CMK (cell line): ENCODE results near the gene RBCK1.

Experiments used
- DNase-seq: peaks from one replicate; pipeline ENCODE4 v3.0.0-alpha.2; 2010; ENCODE audit warnings: low read depth

Gene RBCK1

DNA sequence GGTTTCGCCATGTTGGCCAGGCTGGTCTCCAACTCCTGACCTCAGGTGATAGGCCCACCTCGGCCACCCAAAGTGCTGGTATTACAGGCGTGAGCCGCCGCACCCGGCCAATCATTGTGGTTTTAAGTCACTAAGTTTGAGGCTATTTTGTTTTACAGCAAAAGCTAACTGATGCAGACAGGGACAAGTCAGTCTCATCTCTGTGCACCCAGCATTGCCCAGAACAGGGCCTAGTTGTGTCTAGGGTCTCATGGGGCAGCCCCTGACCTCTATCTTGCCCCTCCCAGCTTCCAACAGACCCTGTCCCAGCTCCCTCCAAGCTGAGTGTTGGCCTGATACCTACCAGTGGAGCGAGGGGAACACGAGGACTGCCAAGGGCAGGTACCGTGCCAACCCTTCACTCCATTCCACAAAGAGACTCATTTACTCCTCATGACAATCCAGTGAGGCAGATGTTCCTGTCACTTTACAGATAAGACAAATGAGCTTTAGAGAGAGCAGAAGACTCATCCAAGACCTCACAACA lies 8.9 kb upstream of the RBCK1 start:
- no peak for DNase-seq

- no peak for DNase-seq
Observed at GRCh38 chr20:400128-400453, 8.0 kb upstream of the RBCK1 start.

GRCh38 chr20:400454-401275 lies 7.4 kb upstream of the RBCK1 start:
- DNase-seq, result no peak

- no peak for DNase-seq
Observed at GRCh38 chr20:401682-402495, 6.2 kb upstream of the RBCK1 start.

- DNase-seq, result no peak
Observed at GRCh38 chr20:402496-402885, 5.6 kb upstream of the RBCK1 start.

DNA sequence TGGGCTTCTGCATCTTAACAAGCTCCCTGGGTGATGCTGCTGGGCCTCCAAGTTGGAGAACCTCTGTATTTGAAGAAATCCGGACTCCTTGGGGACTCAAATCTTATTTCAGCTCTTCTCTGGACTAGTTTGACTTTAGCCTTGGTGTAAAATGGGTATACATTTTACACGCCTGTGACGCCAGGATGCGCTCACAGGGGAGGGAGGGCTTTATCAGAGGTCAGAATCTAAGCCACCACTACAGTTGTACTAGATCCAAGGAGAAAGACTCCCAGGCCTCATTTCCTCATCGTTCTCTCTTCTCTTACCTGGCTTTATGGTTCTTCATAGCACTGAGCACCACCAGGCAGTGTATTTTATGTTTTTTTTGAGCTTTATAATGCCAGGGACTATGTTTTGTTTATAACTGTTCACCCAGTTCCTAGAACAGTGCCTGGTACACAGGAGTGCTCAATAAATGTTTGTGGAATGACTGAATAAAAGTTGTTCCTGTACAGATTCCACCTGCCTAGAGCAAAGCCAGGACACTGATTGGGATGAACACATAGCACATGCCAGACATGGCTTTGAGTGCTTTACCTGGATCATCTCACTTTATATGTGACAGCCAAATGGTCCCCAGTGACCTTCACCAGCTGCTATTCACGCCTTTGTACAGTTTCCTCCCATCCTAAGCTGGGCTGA lies 5.1 kb upstream of the RBCK1 start:
- no peak for DNase-seq

- no peak for DNase-seq
Observed at GRCh38 chr20:403582-403957, 4.5 kb upstream of the RBCK1 start.

DNA sequence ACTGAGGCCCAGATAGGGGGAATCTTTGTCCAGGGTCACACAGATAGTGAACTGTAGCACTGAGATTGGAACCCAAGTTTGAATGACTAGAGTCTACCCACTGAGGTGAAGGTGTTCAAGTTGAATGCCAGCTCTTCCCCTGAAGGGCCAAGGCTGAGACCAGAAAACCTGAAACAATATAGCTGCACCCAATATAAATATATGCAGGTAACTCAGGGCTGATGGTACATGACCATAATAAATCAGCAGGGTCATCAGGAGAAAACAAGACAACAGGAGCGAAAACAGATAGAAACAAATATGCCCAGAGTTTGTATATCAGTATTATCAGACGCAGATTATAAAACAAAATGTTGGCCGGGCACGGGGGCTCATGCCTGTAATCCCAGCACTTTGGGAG lies 4.0 kb upstream of the RBCK1 start:
- DNase-seq, result no peak

DNA sequence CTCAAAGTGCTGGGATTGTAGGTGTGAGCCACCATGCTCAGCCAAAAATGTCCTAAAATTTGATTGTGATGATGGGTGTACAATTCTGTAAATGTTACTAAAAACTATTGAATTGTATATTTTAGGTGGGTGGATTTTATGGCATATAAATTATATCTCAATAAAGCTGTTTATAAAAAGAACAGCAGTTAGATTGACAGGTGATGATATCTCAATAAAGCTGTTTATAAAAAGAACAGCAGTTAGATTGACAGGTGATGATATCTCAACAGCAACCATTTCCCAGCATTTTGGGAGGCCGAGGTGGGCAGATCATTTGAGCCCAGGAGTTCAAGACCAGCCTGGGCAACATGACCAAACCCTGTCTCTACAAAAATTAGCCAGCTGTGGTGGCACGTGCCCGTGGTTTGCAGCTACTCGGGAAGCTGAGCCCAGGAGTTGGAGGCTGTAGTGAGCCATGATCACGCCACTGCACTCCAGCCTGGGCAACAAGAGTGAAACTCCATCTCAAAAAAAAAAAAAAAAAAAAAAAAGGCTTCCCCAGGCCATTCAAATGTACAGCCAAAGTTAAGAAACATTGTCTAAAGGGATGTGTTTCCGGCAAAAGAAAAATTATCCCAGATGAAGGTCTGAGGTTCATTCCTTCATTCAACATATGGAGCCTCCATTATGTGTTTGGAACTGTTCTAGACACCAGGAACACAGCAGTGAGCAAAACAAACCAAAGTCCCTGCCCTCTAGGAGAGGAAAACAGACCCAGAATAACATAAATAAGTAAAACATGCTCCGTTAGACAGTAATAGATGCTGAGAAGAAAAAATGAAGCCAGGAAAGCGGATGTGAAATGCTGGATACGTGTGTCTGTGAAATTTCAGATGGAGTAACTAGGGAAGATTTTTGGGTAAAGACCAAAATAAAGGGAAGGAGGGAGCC lies 1.6 kb upstream of the RBCK1 start:
- DNase-seq, result no peak

DNA sequence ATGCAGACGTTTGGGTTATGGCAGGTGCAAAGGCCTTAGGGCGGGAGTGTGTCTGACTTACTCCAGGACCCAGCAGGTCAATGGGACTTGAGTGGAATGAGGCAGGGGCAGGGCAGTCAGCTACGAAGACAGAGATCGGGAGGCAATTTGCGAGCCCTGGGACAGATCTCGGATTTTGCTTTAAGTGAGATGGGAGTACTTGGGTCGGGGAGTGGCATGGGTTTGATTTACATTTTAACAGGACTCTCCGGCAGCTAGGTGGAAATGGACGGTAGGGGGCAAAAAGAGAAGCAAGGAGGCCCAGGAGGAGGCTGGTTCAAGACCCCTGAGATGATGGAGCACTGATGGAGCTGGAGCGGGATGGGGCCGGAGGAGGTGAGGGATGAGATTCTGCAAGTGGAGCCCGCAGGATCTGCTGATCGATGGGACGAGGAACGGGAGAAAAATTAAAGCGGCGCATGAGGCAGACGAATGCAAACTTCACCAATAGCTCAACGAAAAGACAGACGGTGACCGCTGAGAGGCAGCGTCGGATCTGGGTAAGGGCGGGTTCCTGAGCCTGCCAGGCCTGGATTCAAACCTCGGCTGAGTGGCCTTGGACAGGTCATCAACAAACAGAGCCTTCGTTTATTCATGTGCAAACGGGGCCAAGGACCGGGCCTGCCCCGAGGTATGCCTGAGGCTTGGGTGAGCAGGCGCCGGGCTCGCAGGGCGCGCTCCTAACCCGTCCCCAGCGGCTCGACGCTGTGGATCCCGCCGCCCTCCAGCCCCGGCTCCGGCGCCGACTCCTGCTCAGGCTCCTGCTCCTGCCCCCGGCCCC lies 756 bp upstream of the RBCK1 start:
- peak; percentile 62 for DNase-seq

- DNase-seq, result peak; percentile 44
Observed at GRCh38 chr20:408843-409696, 971 bp downstream of the RBCK1 start.

GRCh38 chr20:409697-410559 lies 1.8 kb downstream of the RBCK1 start:
- no peak for DNase-seq

DNA sequence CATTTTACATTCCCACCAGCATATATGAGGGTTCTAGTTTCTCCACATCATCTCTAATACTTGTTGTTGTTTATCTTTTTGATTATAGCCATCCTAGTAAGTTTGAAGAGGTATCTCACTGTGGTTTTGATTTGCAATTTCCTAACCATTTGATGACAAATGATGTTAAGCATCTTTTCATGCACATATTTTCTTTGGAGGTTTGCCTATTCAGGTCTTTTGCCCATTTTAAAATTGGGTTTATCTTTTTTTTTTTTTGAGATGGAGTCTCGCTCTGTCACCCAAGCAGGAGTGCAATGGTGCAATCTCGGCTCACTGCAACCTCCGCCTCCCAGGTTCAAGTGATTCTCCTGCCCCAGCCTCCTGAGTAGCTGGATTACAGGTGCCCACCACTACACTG lies 4.0 kb downstream of the RBCK1 start:
- DNase-seq, result no peak

DNA sequence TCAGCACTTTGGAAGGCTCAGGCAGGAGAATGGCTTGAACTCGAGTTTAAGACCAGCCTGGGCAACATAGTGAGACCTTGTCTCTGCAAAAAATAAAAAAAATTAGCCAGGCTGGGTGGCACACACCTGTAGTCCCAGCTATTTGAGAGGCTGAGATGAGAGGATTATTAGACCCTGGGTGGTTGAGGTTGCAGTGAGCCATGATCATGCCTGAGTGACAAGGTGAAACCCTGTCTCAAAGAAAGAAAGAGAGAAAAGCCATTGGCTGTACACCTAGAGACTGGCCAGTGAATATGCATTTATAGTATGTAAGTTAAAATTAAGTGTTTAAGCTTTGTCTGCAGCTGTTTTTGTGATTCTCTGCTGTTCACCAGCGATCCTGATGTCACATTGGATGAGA lies 6.1 kb downstream of the RBCK1 start:
- no peak for DNase-seq

GRCh38 chr20:415820-416322 lies 7.8 kb downstream of the RBCK1 start:
- DNase-seq, result no peak

- DNase-seq, result no peak
Observed at GRCh38 chr20:416950-417800, 9.1 kb downstream of the RBCK1 start.

GRCh38 chr20:417801-418342 lies 9.8 kb downstream of the RBCK1 start:
- DNase-seq, result no peak
